GM12873 (cell line): Measurements from ENCODE around the gene ARHGEF40.

Experiments
- CTCF ChIP-seq: IDR thresholded peaks from 2 replicates; pipeline ENCODE4 v1.5.1; 2012; ENCODE audit warnings: low read depth, mild to moderate bottlenecking, moderate library complexity, low read length, control low read depth; ENCODE audit not compliant: insufficient read depth; ENCODE audit errors: missing control alignments

ARHGEF40 gene

GRCh38 chr14:21070083-21070609, at the start of gene ARHGEF40:
Gene ARHGEF40, plus strand, starts transcription at chr14:21070304. Its CDS starts 93 bp downstream, at chr14:21070397.
- TF ChIP-seq CTCF, result no peak

- no peak for TF ChIP-seq CTCF
These were observed 49.0 kb upstream of the ARHGEF40 start for GRCh38 chr14:21020977-21021545.

GRCh38 chr14:21022686-21023085, 47.4 kb upstream of the ARHGEF40 start:
- no peak for TF ChIP-seq CTCF

- TF ChIP-seq CTCF, result no peak
These were observed 46.9 kb upstream of the ARHGEF40 start for GRCh38 chr14:21023174-21023573.

GRCh38 chr14:21023817-21024584, 46.1 kb upstream of the ARHGEF40 start:
- TF ChIP-seq CTCF, result no peak

- no peak for TF ChIP-seq CTCF
These were observed 45.3 kb upstream of the ARHGEF40 start, which contains the start of gene NDRG2 for GRCh38 chr14:21024585-21025370. Gene NDRG2, minus strand, starts transcription at chr14:21025061. Its CDS starts 1,746 bp downstream, at chr14:21023315.
